HG03558 (cell line): ENCODE results near the gene OR13C8.

Experiments
- ATAC-seq: cut with Tn5 transposase; IDR thresholded peaks from one replicate; pipeline ENCODE4 v1.9.1; 2021; ENCODE audit warnings: moderate number of reproducible peaks; ENCODE audit not compliant: unreplicated experiment; ENCODE audit errors: extremely low read depth

The OR13C8 gene

DNA sequence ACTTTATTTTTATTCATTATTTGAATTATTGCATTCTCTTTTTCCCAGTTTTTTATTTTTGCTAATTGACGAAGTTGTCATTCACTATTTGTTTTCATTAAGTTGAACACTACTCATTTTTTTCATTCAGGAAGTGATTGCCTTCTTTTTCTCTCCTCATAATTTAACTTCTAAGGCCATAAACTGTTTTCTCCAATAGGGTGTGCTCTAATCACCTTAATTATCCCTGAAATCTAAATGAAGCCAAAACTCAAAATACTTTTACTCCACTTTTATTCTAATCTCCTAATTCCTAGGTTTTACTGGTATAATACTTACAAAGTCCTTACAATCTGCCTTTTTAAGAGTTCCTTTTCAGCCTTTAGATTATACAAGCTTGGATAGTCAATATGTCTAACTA lies 39.4 kb downstream of the OR13C8 start:
- no peak for ATAC-seq

DNA sequence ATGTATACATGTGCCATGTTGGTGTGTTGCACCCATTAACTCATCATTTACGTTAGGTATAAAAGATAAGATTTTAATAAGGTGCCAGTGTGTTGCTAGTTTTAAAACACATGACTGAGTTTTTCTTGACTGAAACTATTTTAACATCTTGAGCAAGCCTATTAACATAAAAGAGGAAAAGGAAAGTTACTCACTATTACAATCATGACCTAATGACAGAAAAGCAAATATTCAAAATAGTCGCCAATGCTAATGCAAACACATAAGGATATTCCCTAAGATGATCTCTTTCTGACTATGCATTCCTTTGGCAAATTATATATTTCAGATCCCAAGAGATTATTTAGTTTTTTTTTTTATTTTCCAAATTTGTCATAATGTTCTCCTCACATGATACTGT lies 42.2 kb downstream of the OR13C8 start:
- no peak for ATAC-seq

DNA sequence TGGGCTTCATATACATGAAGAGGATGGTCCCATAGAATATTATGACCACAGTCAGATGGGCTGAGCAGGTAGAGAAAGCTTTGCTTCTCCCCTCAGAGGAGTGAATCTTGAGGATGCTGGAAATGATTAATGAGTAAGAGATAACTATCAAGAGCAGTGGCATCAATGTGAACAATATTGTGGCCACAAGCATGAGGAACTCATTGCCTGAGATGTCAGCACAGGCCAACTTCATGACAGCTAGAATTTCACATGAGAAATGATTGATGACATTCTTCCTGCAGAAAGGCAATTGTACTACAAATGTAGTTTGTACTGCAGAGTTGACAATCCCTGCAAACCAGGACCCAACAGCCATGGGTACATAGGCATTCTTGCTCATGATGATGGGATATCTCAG lies 48.5 kb downstream of the OR13C8 start:
- no peak for ATAC-seq

DNA sequence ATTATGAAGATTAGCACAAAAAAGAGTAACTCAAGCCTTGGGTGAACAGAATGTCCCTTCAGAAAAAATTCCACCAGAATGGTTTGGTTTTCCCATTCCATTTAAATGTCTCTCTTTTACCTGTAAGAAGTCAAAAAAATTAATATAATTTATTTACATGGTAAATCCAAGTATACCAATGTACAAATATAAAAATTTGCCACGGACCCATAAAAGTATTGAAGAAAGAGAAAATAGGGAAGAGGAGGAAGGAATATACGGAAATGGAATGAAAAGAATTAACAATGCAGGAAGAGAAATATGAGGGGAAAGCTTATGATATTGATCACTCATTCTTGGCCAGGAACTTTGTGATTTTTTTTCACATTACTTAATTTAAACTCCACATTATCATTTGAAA lies 49.1 kb downstream of the OR13C8 start, which contains the start of gene OR13C9:
OR13C9 (minus strand) TSS at position 101 of the 400 bp plus-strand sequence; CDS start at position 101, 0 bp downstream.
- ATAC-seq, result no peak
